A549 (cell line): ENCODE measurements around the gene TECPR2. TPM values are rescaled to one million over a fixed set of nuclear protein-coding genes. Genes with fewer than 3 reads are reported as not detected.

ENCODE experiments used
- ATAC-seq, 2 experiments: fragments of 200-7000 bp in 1 of 2; fragments of >200 bp in 1 of 2; cut with Nextera tagmentation in 1 of 2; cut with Tn5 transposase in 1 of 2; 3 replicates each; pipeline versions ENCODE4 v1.8.0 to v1.9.1; 2018 to 2020; ENCODE audit warnings: mild to moderate bottlenecking in 1 of 2, moderate library complexity in 1 of 2
- CTCF ChIA-PET: fragments of 300-600 bp; sonication (Branson Sonifier 250); formaldehyde crosslinking; extraction: SDS; loops from one replicate; lab custom pipeline; 2021; ENCODE audit warnings: antibody characterized with exemption, inconsistent platforms; lab: Yijun Ruan, JAX
- POLR2A ChIA-PET: fragments of 350-600 bp; formaldehyde crosslinking; extraction: SDS; loops from one replicate; lab custom pipeline; 2021; ENCODE audit warnings: antibody characterized with exemption, inconsistent platforms; lab: Yijun Ruan, JAX
- DNase-seq, 2 experiments: peaks; one replicate each; pipeline versions ENCODE4 v3.0.0 to v3.0.0-alpha.2; 2011 to 2016; ENCODE audit warnings: low read depth in 1 of 2, low spot score in 1 of 2
- FAIRE-seq: peaks from 2 replicates; lab custom pipeline; 2011; peaks lifted over from hg19 to GRCh38; lab: Jason Lieb, UNC
- H3K27ac ChIP-seq, 2 experiments: fragments of >200 bp; sonication (Bioruptor Twin); formaldehyde crosslinking; 3 replicates each; pipeline ENCODE4 v1.5.1; 2016 to 2017
- H3K4me1 ChIP-seq: fragments of >200 bp; sonication (Bioruptor Twin); formaldehyde crosslinking; 3 replicates; pipeline ENCODE4 v1.6.1; 2016
- H3K4me2 ChIP-seq: fragments of >200 bp; sonication (Bioruptor Twin); formaldehyde crosslinking; 3 replicates; pipeline ENCODE4 v1.6.1; 2016
- H3K4me3 ChIP-seq: fragments of >200 bp; sonication (Bioruptor Twin); formaldehyde crosslinking; 3 replicates; pipeline ENCODE4 v1.5.1; 2016
- H3K9me3 ChIP-seq: fragments of >200 bp; sonication (Bioruptor Twin); formaldehyde crosslinking; 3 replicates; pipeline ENCODE4 v1.6.1; 2016
- BCL3 ChIP-seq: fragments of >200 bp; sonication (Bioruptor Twin); formaldehyde crosslinking; IDR thresholded peaks from 3 replicates; pipeline ENCODE4 v1.6.1; 2016
- CBX2 ChIP-seq: fragments of 200-600 bp; sonication (generic); IDR thresholded peaks from 2 replicates; pipeline ENCODE4 v1.6.1; 2016; ENCODE audit warnings: low read depth, mild to moderate bottlenecking, borderline replicate concordance
- CEBPB ChIP-seq, 2 experiments: fragments of >200 bp in 1 of 2; sonication (Bioruptor Twin) in 1 of 2; formaldehyde crosslinking in 1 of 2; IDR thresholded peaks; 2 replicates each; pipeline ENCODE4 v1.6.1; 2012 to 2016
- E2F6 ChIP-seq: IDR thresholded peaks from 2 replicates; pipeline ENCODE4 v1.6.1; 2012; ENCODE audit warnings: low read depth, borderline replicate concordance
- EHMT2 ChIP-seq: fragments of 200-600 bp; sonication (generic); IDR thresholded peaks from 2 replicates; pipeline ENCODE4 v1.6.1; 2016; ENCODE audit warnings: antibody characterized with exemption, low read depth, mild to moderate bottlenecking, moderate library complexity
- EP300 ChIP-seq, 2 experiments: fragments of >200 bp; sonication (Bioruptor Twin); formaldehyde crosslinking; IDR thresholded peaks; 2 replicates in 1 of 2; 3 replicates in 1 of 2; pipeline ENCODE4 v1.6.1; 2016 to 2017
- ESRRA ChIP-seq: fragments of 150-350 bp; IDR thresholded peaks from 2 replicates; pipeline ENCODE4 v1.6.1; 2014; ENCODE audit warnings: mild to moderate bottlenecking, low read length, borderline replicate concordance
- FOSB ChIP-seq: fragments of 250-450 bp; sonication (Bioruptor Pico); IDR thresholded peaks from 2 replicates; pipeline ENCODE4 v1.5.0; 2020; ENCODE audit warnings: mild to moderate bottlenecking, moderate library complexity
- FOSL2 ChIP-seq, 2 experiments: fragments of 450-650 bp in 1 of 2; fragments of >200 bp in 1 of 2; sonication (Bioruptor Twin) in 1 of 2; formaldehyde crosslinking; IDR thresholded peaks; 2 replicates each; pipeline versions ENCODE4 v1.5.0 to v1.6.1; 2016 to 2020; ENCODE audit warnings: mild to moderate bottlenecking in 1 of 2, moderate library complexity in 1 of 2
- FOXS1 ChIP-seq: fragments of 250-450 bp; sonication (Bioruptor Pico); IDR thresholded peaks from 2 replicates; pipeline ENCODE4 v1.5.0; 2020; ENCODE audit warnings: mild to moderate bottlenecking, moderate library complexity
- GATA3 ChIP-seq: IDR thresholded peaks from 2 replicates; pipeline ENCODE4 v1.6.1; 2012; ENCODE audit warnings: borderline replicate concordance
- HEYL ChIP-seq: fragments of 250-450 bp; sonication (Bioruptor Pico); IDR thresholded peaks from 2 replicates; pipeline ENCODE4 v1.8.0; 2021; ENCODE audit warnings: mild to moderate bottlenecking, moderate library complexity
- HOXA7 ChIP-seq: fragments of 250-450 bp; sonication (Bioruptor Pico); IDR thresholded peaks from 2 replicates; pipeline ENCODE4 v1.5.0; 2020; ENCODE audit warnings: mild to moderate bottlenecking, moderate library complexity
- JUNB ChIP-seq: fragments of >200 bp; sonication (Bioruptor Twin); formaldehyde crosslinking; IDR thresholded peaks from 2 replicates; pipeline ENCODE4 v1.6.1; 2016
- MAX ChIP-seq: IDR thresholded peaks from 2 replicates; pipeline ENCODE4 v1.6.1; 2012
- MYC ChIP-seq: IDR thresholded peaks from 2 replicates; pipeline ENCODE4 v1.6.1; 2012; ENCODE audit warnings: mild to moderate bottlenecking, inconsistent platforms, low read length, improper control_type of control experiment, borderline replicate concordance
- NFE2L2 ChIP-seq: fragments of 150-350 bp; conservative IDR thresholded peaks from 2 replicates; pipeline ENCODE4 v1.6.1; 2014; ENCODE audit warnings: low read length
- NPAS2 ChIP-seq: fragments of 250-450 bp; sonication (Bioruptor Pico); IDR thresholded peaks from 2 replicates; pipeline ENCODE4 v1.8.0; 2022; ENCODE audit warnings: mild to moderate bottlenecking, moderate library complexity, borderline replicate concordance
- NR3C1 ChIP-seq: fragments of >200 bp; sonication (Bioruptor Twin); formaldehyde crosslinking; IDR thresholded peaks from 3 replicates; pipeline ENCODE4 v1.6.1; 2017
- PBX3 ChIP-seq: IDR thresholded peaks from 2 replicates; pipeline ENCODE4 v1.6.1; 2012
- PHF8 ChIP-seq: fragments of 200-600 bp; sonication (generic); IDR thresholded peaks from 2 replicates; pipeline ENCODE4 v1.6.1; 2016; ENCODE audit warnings: low read depth, mild to moderate bottlenecking, antibody characterized with exemption, moderate library complexity, borderline replicate concordance
- POLR2A ChIP-seq: IDR thresholded peaks from 2 replicates; pipeline ENCODE4 v1.6.1; 2012; ENCODE audit warnings: mild to moderate bottlenecking, low read length
- RCOR1 ChIP-seq: fragments of 150-350 bp; IDR thresholded peaks from 2 replicates; pipeline ENCODE4 v1.6.1; 2014; ENCODE audit warnings: antibody characterized with exemption, low read length, low read depth
- RNF2 ChIP-seq: fragments of 200-600 bp; sonication (generic); IDR thresholded peaks from 2 replicates; pipeline ENCODE4 v1.6.1; 2016; ENCODE audit warnings: low read depth, mild to moderate bottlenecking, antibody characterized with exemption, moderate library complexity, borderline replicate concordance
- SMC3 ChIP-seq: fragments of >200 bp; sonication (Bioruptor Twin); formaldehyde crosslinking; IDR thresholded peaks from 3 replicates; pipeline ENCODE4 v1.6.1; 2018; ENCODE audit warnings: inconsistent platforms
- TFCP2L1 ChIP-seq: fragments of 250-450 bp; sonication (Bioruptor Pico); IDR thresholded peaks from 2 replicates; pipeline ENCODE4 v1.5.0; 2021; ENCODE audit warnings: mild to moderate bottlenecking
- ZNF302 ChIP-seq: fragments of 250-450 bp; sonication (Bioruptor Pico); IDR thresholded peaks from 2 replicates; pipeline ENCODE4 v1.9.0; 2021; ENCODE audit warnings: inconsistent platforms, mild to moderate bottlenecking, moderate library complexity
- ZSCAN20 ChIP-seq: fragments of 250-450 bp; sonication (Bioruptor Pico); IDR thresholded peaks from 2 replicates; pipeline ENCODE4 v1.8.0; 2022; ENCODE audit warnings: mild to moderate bottlenecking, moderate library complexity
- WGBS: methylation state at CpG from one replicate; pipeline ENCODE4 v1.1.6; 2017; ENCODE audit errors: missing lambda C conversion rate; 5-methylcytosine and 5-hydroxymethylcytosine counted together
- polyA plus RNA-seq, 4 experiments: library from polyadenylated mRNA; depleted of rRNA in 3 of 4; stranded (reverse); fragments of >200 nt; fragmentation: RNase III in 1 of 4; extraction: RNeasy Plus Mini Kit Qiagen cat#74134 plus additional on column Dnase treatment in 1 of 4; gene quantifications; 2 replicates in 3 of 4; 3 replicates in 1 of 4; pipeline ENCODE4 v1.2.3, GENCODE V29; 2011 to 2017
- TF ChIP-seq, protein P1 (sequence below): fragments of 150-350 bp; IDR thresholded peaks from 2 replicates; pipeline ENCODE4 v1.6.1; 2014; ENCODE audit warnings: low read depth, mild to moderate bottlenecking, low read length
- TF ChIP-seq, protein P2 (sequence below): fragments of 250-450 bp; sonication (Bioruptor Pico); IDR thresholded peaks from 2 replicates; pipeline ENCODE4 v1.5.0; 2021; ENCODE audit warnings: mild to moderate bottlenecking, moderate library complexity, borderline replicate concordance
- TF ChIP-seq, protein P3 (sequence below): fragments of >200 bp; sonication (Bioruptor Twin); formaldehyde crosslinking; IDR thresholded peaks from 2 replicates; pipeline ENCODE4 v1.6.1; 2016

Gene TECPR2
- polyA plus RNA-seq, 2 of the 4 experiments (the other 2 are of a cell fraction): 5.9 to 7.6 TPM

DNA sequence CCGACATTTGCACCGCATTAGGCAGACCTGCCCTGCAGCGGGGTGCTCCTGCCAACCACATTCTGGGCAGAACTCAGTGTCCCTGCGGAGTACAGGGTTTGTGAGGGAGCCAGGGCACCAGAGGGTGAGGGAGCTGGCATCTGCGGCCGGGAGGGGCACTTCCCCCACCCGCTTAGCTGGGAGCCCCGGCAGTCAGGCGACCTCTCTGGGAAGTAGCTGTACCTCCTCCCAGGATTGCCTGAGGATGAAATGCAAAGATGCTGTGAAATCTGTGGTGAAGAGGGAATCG is 88.3 kb downstream of the TECPR2 start:
- ChIA-PET POLR2A (no interaction called here), CTCF (interaction anchor here (1.2 to 13.2 kb wide), 4 partner anchors 11 to 67 kb away, joined by 3 to 108 read pairs (median 4); no protein-coding TSS in a partner anchor)
- WGBS: 96% methylated on average over 8 of the region's 10 CpGs
- DNase-seq (no peak), FAIRE-seq (no peak), ATAC-seq (no peak)
- TF ChIP-seq NFE2L2: no peak
- TF ChIP-seq BCL3: no peak
- TF ChIP-seq EHMT2: no peak
- TF ChIP-seq E2F6: no peak
- TF ChIP-seq, protein P1, sequence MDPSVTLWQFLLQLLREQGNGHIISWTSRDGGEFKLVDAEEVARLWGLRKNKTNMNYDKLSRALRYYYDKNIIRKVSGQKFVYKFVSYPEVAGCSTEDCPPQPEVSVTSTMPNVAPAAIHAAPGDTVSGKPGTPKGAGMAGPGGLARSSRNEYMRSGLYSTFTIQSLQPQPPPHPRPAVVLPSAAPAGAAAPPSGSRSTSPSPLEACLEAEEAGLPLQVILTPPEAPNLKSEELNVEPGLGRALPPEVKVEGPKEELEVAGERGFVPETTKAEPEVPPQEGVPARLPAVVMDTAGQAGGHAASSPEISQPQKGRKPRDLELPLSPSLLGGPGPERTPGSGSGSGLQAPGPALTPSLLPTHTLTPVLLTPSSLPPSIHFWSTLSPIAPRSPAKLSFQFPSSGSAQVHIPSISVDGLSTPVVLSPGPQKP: no peak
- TF ChIP-seq CEBPB (IDR thresholded peaks at IDR 0.05): no peak
- no peak for TF ChIP-seq SMC3
- TF ChIP-seq FOXS1 (CRISPR knock-in tag): no peak
- TF ChIP-seq JUNB: no peak
- TF ChIP-seq ESRRA: no peak
- TF ChIP-seq EP300 (IDR thresholded peaks at IDR 0.05): no peak
- no peak for TF ChIP-seq NR3C1
- TF ChIP-seq FOSL2 (IDR thresholded peaks at IDR 0.05): no peak
- TF ChIP-seq FOSL2 (CRISPR knock-in tag; IDR thresholded peaks at IDR 0.05): no peak
- no peak for TF ChIP-seq ZSCAN20 (CRISPR knock-in tag)
- no peak for TF ChIP-seq FOSB (CRISPR knock-in tag)
- no peak for TF ChIP-seq PBX3
- no peak for TF ChIP-seq CBX2
- TF ChIP-seq RCOR1: no peak
- Histone ChIP-seq H3K9me3 (no peaks in the 10 kb centered on the region), H3K4me1 (no peaks in the 10 kb centered on the region), H3K4me2 (no peak overlapping the region), H3K27ac (no peak overlapping the region), H3K4me3 (no peak overlapping the region)

DNA sequence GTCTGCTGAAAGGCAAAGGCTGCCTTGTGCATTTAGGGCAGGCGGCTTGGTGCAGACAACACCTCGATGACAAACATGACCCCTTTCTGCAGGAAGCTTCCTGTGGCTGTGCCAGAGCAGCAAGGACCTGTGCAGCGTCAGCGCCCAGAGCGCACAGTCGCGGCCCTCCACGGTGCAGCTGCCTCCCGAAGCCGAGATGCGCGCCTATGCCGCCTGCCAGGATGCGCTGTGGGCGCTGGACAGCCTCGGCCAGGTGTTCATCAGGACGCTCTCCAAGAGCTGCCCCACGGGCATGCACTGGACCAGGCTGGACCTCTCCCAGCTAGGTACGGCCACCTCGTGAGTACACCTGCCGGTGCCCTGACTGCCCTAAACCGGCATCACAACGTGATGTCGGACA is 89.6 kb downstream of the TECPR2 start:
- FAIRE-seq: no peak
- H3K9me3 ChIP-seq: no peaks in the 10 kb centered on the region
- TF ChIP-seq GATA3: no peak
- no peak for TF ChIP-seq ZNF302 (CRISPR knock-in tag)
- no peak for TF ChIP-seq TFCP2L1
- TF ChIP-seq, protein P2, sequence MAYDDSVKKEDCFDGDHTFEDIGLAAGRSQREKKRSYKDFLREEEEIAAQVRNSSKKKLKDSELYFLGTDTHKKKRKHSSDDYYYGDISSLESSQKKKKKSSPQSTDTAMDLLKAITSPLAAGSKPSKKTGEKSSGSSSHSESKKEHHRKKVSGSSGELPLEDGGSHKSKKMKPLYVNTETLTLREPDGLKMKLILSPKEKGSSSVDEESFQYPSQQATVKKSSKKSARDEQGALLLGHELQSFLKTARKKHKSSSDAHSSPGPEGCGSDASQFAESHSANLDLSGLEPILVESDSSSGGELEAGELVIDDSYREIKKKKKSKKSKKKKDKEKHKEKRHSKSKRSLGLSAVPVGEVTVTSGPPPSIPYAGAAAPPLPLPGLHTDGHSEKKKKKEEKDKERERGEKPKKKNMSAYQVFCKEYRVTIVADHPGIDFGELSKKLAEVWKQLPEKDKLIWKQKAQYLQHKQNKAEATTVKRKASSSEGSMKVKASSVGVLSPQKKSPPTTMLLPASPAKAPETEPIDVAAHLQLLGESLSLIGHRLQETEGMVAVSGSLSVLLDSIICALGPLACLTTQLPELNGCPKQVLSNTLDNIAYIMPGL (CRISPR knock-in tag): no peak
- no peak for TF ChIP-seq ZSCAN20 (CRISPR knock-in tag)
- no peak for TF ChIP-seq MYC
- no peak for TF ChIP-seq MAX
- no peak for TF ChIP-seq BCL3
- no peak for TF ChIP-seq NFE2L2
- TF ChIP-seq NPAS2 (CRISPR knock-in tag): no peak
- no peak for TF ChIP-seq POLR2A
- no peak for TF ChIP-seq PHF8
- no peak for TF ChIP-seq FOSL2 (IDR thresholded peaks at IDR 0.05)
- no peak for TF ChIP-seq FOSL2 (CRISPR knock-in tag; IDR thresholded peaks at IDR 0.05)
- TF ChIP-seq RNF2: no peak
- no peak for TF ChIP-seq HEYL (CRISPR knock-in tag)
- TF ChIP-seq RCOR1: no peak
- TF ChIP-seq HOXA7: no peak
- TF ChIP-seq, protein P3, sequence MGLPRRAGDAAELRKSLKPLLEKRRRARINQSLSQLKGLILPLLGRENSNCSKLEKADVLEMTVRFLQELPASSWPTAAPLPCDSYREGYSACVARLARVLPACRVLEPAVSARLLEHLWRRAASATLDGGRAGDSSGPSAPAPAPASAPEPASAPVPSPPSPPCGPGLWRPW: no peak
- TF ChIP-seq, all 56 proteins: peak for 0
- Histone ChIP-seq H3K4me1 (no peaks in the 10 kb centered on the region), H3K27ac (no peak overlapping the region), H3K4me2 (no peak overlapping the region), H3K4me3 (no peak overlapping the region)
- ATAC-seq (no peak), DNase-seq (no peak)
- ChIA-PET CTCF (interaction anchor here (0.6 to 13.2 kb wide), 3 partner anchors 12 to 64 kb away, joined by 3 to 108 read pairs (median 3); no protein-coding TSS in a partner anchor), POLR2A (no interaction called here)
- 95% methylated on average over 24 of the region's 24 CpGs for WGBS
